H1 (cell line): ENCODE measurements around the gene THAP4. TPM values are rescaled to one million over a fixed set of nuclear protein-coding genes. Genes with fewer than 3 reads are reported as not detected.

Source experiments
- CTCF ChIA-PET: fragments of 300-600 bp; sonication (Branson Sonifier 250); formaldehyde crosslinking; loops from one replicate; lab custom pipeline; 2021; ENCODE audit not compliant: partially characterized antibody; lab: Charles Lee
- POLR2A ChIA-PET: fragments of 300-600 bp; sonication (Branson Sonifier 250); formaldehyde crosslinking; loops from one replicate; lab custom pipeline; 2021; ENCODE audit warnings: inconsistent platforms; ENCODE audit not compliant: partially characterized antibody; lab: Charles Lee
- DNase-seq, 2 experiments: peaks; one replicate each; pipeline versions ENCODE4 v3.0.0 to v3.0.0-alpha.2; 2010 to 2022; ENCODE audit warnings: low spot score in 2 of 2, low read depth in 1 of 2, mixed read lengths in 1 of 2
- FAIRE-seq: peaks from 2 replicates; lab custom pipeline; 2011; peaks lifted over from hg19 to GRCh38; lab: Jason Lieb, UNC
- H2AFZ ChIP-seq: 2 replicates; pipeline ENCODE4 v1.8.1; 2012; ENCODE audit warnings: low read length, inconsistent platforms
- H2AK5ac ChIP-seq: 2 replicates; pipeline ENCODE4 v1.6.1; 2013; ENCODE audit warnings: low read depth, low read length
- H2BK120ac ChIP-seq: replicated peaks from 2 replicates; pipeline ENCODE3; 2013; ENCODE audit warnings: low read depth, low read length, inconsistent platforms
- H2BK12ac ChIP-seq: 2 replicates; pipeline ENCODE4 v1.6.1; 2013; ENCODE audit warnings: low read depth, low read length
- H2BK15ac ChIP-seq: 2 replicates; pipeline ENCODE4 v1.6.1; 2013; ENCODE audit warnings: low read length
- H2BK20ac ChIP-seq: 2 replicates; pipeline ENCODE4 v1.6.1; 2013; ENCODE audit warnings: low read length
- H2BK5ac ChIP-seq: 2 replicates; pipeline ENCODE4 v1.6.1; 2013; ENCODE audit warnings: low read depth, low read length
- H3K14ac ChIP-seq: 2 replicates; pipeline ENCODE4 v1.6.1; 2013; ENCODE audit warnings: inconsistent platforms; ENCODE audit not compliant: insufficient read length
- H3K18ac ChIP-seq: 2 replicates; pipeline ENCODE4 v1.6.1; 2013; ENCODE audit warnings: low read length; ENCODE audit errors: extremely low read depth
- H3K23ac ChIP-seq: 2 replicates; pipeline ENCODE4 v1.6.1; 2013; ENCODE audit warnings: inconsistent platforms; ENCODE audit not compliant: insufficient read length
- H3K23me2 ChIP-seq: 2 replicates; pipeline ENCODE4 v1.6.1; 2013; ENCODE audit warnings: low read depth, low read length
- H3K27ac ChIP-seq: 2 replicates; pipeline ENCODE4 v1.6.1; 2011; ENCODE audit warnings: low read depth, low read length, inconsistent platforms
- H3K27me3 ChIP-seq, 4 experiments: replicated peaks in 1 of 4; 1 replicate in 1 of 4; 2 replicates in 3 of 4; pipeline versions ENCODE4 v1.6.1 to v1.8.1; 2011 to 2013; ENCODE audit warnings: low read length in 3 of 4, mild to moderate bottlenecking in 3 of 4, inconsistent platforms in 2 of 4, mixed read lengths in 2 of 4, moderate library complexity in 1 of 4; ENCODE audit not compliant: control insufficient read depth in 3 of 4, insufficient read depth in 3 of 4; ENCODE audit errors: extremely low read depth in 1 of 4
- H3K36me3 ChIP-seq, 4 experiments: 2 replicates each; pipeline versions ENCODE4 v1.6.1 to v1.8.1; 2011 to 2013; ENCODE audit warnings: mild to moderate bottlenecking in 4 of 4, low read length in 3 of 4, moderate library complexity in 2 of 4, control low read depth in 1 of 4, inconsistent platforms in 1 of 4; ENCODE audit not compliant: insufficient read depth in 4 of 4, control insufficient read depth in 2 of 4
- H3K4ac ChIP-seq: replicated peaks from 2 replicates; pipeline ENCODE3; 2013; ENCODE audit warnings: low read length, low read depth, mixed read lengths, inconsistent platforms; ENCODE audit not compliant: insufficient read length
- H3K4me1 ChIP-seq, 4 experiments: replicated peaks in 1 of 4; 1 replicate in 1 of 4; 2 replicates in 3 of 4; pipeline versions ENCODE4 v1.6.1 to v1.8.1; 2011 to 2013; ENCODE audit warnings: low read length in 3 of 4, inconsistent platforms in 2 of 4, mixed read lengths in 1 of 4; ENCODE audit not compliant: insufficient read depth in 4 of 4, control insufficient read depth in 3 of 4
- H3K4me2 ChIP-seq, 2 experiments: 2 replicates each; pipeline versions ENCODE4 v1.6.1 to v1.8.1; 2011 to 2013; ENCODE audit warnings: low read depth in 2 of 2, low read length in 2 of 2, control low read depth in 1 of 2, inconsistent platforms in 1 of 2, mild to moderate bottlenecking in 1 of 2; ENCODE audit not compliant: insufficient read depth in 1 of 2
- H3K4me3 ChIP-seq, 4 experiments: fragments of 200-600, 300-600 bp in 1 of 4; sonication (generic), shearing (Covaris generic), sonication (Bioruptor Twin) in 1 of 4; 2 replicates each; pipeline versions ENCODE4 v1.5.1 to v1.8.1; 2011 to 2016; ENCODE audit warnings: low read length in 4 of 4, low read depth in 3 of 4, control low read depth in 2 of 4, inconsistent platforms in 2 of 4, mild to moderate bottlenecking in 2 of 4, mixed read lengths in 1 of 4, moderate library complexity in 1 of 4; ENCODE audit not compliant: insufficient read depth in 2 of 4; ENCODE audit errors: extremely low read depth in 1 of 4
- H3K56ac ChIP-seq: replicated peaks from 2 replicates; pipeline ENCODE3; 2013; ENCODE audit warnings: low read depth, mild to moderate bottlenecking, mixed read lengths, low read length, inconsistent platforms; ENCODE audit not compliant: insufficient read length
- H3K79me1 ChIP-seq: 2 replicates; pipeline ENCODE4 v1.6.1; 2013; ENCODE audit warnings: low read depth, low read length, control low read depth
- H3K79me2 ChIP-seq, 2 experiments: 2 replicates each; pipeline versions ENCODE4 v1.6.1 to v1.8.1; 2012 to 2013; ENCODE audit warnings: low read length in 2 of 2, mild to moderate bottlenecking in 2 of 2, inconsistent platforms in 1 of 2; ENCODE audit not compliant: insufficient read depth in 2 of 2, control insufficient read depth in 1 of 2
- H3K9ac ChIP-seq, 4 experiments: replicated peaks in 1 of 4; 1 replicate in 1 of 4; 2 replicates in 3 of 4; pipeline versions ENCODE4 v1.6.1 to v1.8.1; 2011 to 2013; ENCODE audit warnings: low read depth in 3 of 4, low read length in 3 of 4, control low read depth in 2 of 4, mild to moderate bottlenecking in 2 of 4, moderate library complexity in 2 of 4, inconsistent platforms in 1 of 4; ENCODE audit errors: extremely low read depth in 1 of 4
- H3K9me3 ChIP-seq, 2 experiments: 2 replicates each; pipeline versions ENCODE4 v1.6.1 to v1.8.1; 2012 to 2013; ENCODE audit warnings: mild to moderate bottlenecking in 2 of 2, moderate library complexity in 2 of 2, control low read depth in 1 of 2, inconsistent platforms in 1 of 2, low read depth in 1 of 2, low read length in 1 of 2, mixed read lengths in 1 of 2; ENCODE audit not compliant: insufficient read depth in 2 of 2
- H4K20me1 ChIP-seq, 2 experiments: replicated peaks in 1 of 2; 2 replicates each; pipeline versions ENCODE3 to v1.8.1; 2011 to 2013; ENCODE audit warnings: inconsistent platforms in 2 of 2, low read length in 2 of 2, mild to moderate bottlenecking in 1 of 2; ENCODE audit not compliant: insufficient read depth in 2 of 2, control insufficient read depth in 1 of 2
- H4K5ac ChIP-seq: 2 replicates; pipeline ENCODE4 v1.6.1; 2013; ENCODE audit warnings: low read length, low read depth, mixed read lengths, inconsistent platforms; ENCODE audit not compliant: insufficient read length
- H4K8ac ChIP-seq: 2 replicates; pipeline ENCODE4 v1.8.0; 2013; ENCODE audit warnings: mild to moderate bottlenecking, moderate library complexity, low read length, inconsistent platforms; ENCODE audit not compliant: insufficient read depth; ENCODE audit errors: extremely low read depth
- H4K91ac ChIP-seq: replicated peaks from 2 replicates; pipeline ENCODE3; 2013; ENCODE audit warnings: low read length, mixed read lengths, inconsistent platforms; ENCODE audit not compliant: insufficient read length
- BACH1 ChIP-seq: IDR thresholded peaks from 2 replicates; pipeline ENCODE4 v1.6.1; 2012; ENCODE audit warnings: low read length, improper control_type of control experiment
- BRCA1 ChIP-seq: IDR thresholded peaks from 2 replicates; pipeline ENCODE4 v1.6.1; 2012; ENCODE audit warnings: low read depth, low read length, improper control_type of control experiment
- CHD1 ChIP-seq: IDR thresholded peaks from 2 replicates; pipeline ENCODE4 v1.6.1; 2012; ENCODE audit warnings: low read depth, low read length, improper control_type of control experiment
- E2F6 ChIP-seq: IDR thresholded peaks from 2 replicates; pipeline ENCODE4 v1.6.1; 2012; ENCODE audit warnings: inconsistent platforms
- FOSL1 ChIP-seq: IDR thresholded peaks from 2 replicates; pipeline ENCODE4 v1.6.1; 2011; ENCODE audit warnings: mild to moderate bottlenecking, low read depth, low read length, moderate library complexity; ENCODE audit not compliant: insufficient read depth
- NRF1 ChIP-seq: IDR thresholded peaks from 2 replicates; pipeline ENCODE4 v1.6.1; 2011; ENCODE audit warnings: mild to moderate bottlenecking, low read depth, low read length, improper control_type of control experiment
- POLR2AphosphoS5 ChIP-seq: IDR thresholded peaks from 2 replicates; pipeline ENCODE4 v1.6.1; 2011; ENCODE audit warnings: low read depth, low read length
- RXRA ChIP-seq: IDR thresholded peaks from 2 replicates; pipeline ENCODE4 v1.6.1; 2011; ENCODE audit warnings: low read depth, mild to moderate bottlenecking, low read length, moderate library complexity; ENCODE audit not compliant: insufficient read depth
- SIN3A ChIP-seq, 2 experiments: IDR thresholded peaks in 1 of 2; conservative IDR thresholded peaks in 1 of 2; 2 replicates each; pipeline ENCODE4 v1.6.1; 2011 to 2012; ENCODE audit warnings: low read length in 2 of 2, improper control_type of control experiment in 1 of 2, low read depth in 1 of 2, mild to moderate bottlenecking in 1 of 2
- SP4 ChIP-seq: IDR thresholded peaks from 2 replicates; pipeline ENCODE4 v1.6.1; 2012; ENCODE audit warnings: low read length, inconsistent platforms
- SRF ChIP-seq: IDR thresholded peaks from 2 replicates; pipeline ENCODE4 v1.6.1; 2011; ENCODE audit warnings: mild to moderate bottlenecking, low read depth, low read length, moderate library complexity
- SUZ12 ChIP-seq: fragments of 200-600 bp; sonication (generic); IDR thresholded peaks from 2 replicates; pipeline ENCODE4 v1.6.1; 2012; ENCODE audit warnings: mild to moderate bottlenecking, inconsistent platforms, low read length, moderate library complexity, mixed read lengths
- TBP ChIP-seq: IDR thresholded peaks from 2 replicates; pipeline ENCODE4 v1.6.1; 2011; ENCODE audit warnings: low read depth, low read length, improper control_type of control experiment
- TEAD4 ChIP-seq: IDR thresholded peaks from 2 replicates; pipeline ENCODE4 v1.6.1; 2012; ENCODE audit warnings: low read depth, low read length, inconsistent platforms, mixed read lengths
- ZNF274 ChIP-seq: IDR thresholded peaks from 2 replicates; pipeline ENCODE4 v1.7.0; 2012; ENCODE audit warnings: low read length, borderline replicate concordance; ENCODE audit errors: extremely low read depth
- WGBS, 2 experiments: shearing (Covaris generic) in 1 of 2; methylation state at CpG; one replicate each; pipeline versions ENCODE4 v1.1.6 to v1.1.7; 2013 to 2015; ENCODE audit warnings: low lambda C conversion rate in 2 of 2, mixed read lengths in 2 of 2, inconsistent platforms in 1 of 2, low coverage in 1 of 2, missing lambda C conversion rate in 1 of 2; ENCODE audit not compliant: insufficient replicate concordance in 2 of 2, insufficient coverage in 1 of 2, insufficient read length in 1 of 2; ENCODE audit errors: extremely low coverage in 1 of 2, missing lambda C conversion rate in 1 of 2; 5-methylcytosine and 5-hydroxymethylcytosine counted together
- polyA plus RNA-seq, 7 experiments: library from polyadenylated mRNA; depleted of rRNA in 3 of 7; stranded (reverse) in 5 of 7; unstranded in 2 of 7; fragments of >200 nt in 5 of 7; fragments of 200-250 nt in 2 of 7; gene quantifications; 1 replicate in 5 of 7; 2 replicates in 1 of 7; 4 replicates in 1 of 7; pipeline versions ENCODE4 v1.2.1 to v1.2.3, GENCODE V29; 2011 to 2013; ENCODE audit warnings: missing spikeins in 2 of 7, mixed read lengths in 2 of 7
- total RNA-seq: library from RNA; stranded (reverse); fragmentation: NEBNext Ultra II Directional; extraction: Animal tissue kit (Norgen Biotek cat#: 25700); gene quantifications from 2 replicates; pipeline ENCODE4 v1.2.1, GENCODE V29; 2021

THAP4 gene
- total and polyA plus RNA-seq, 2 of the 8 experiments (the other 6 are each of a cell fraction or from before 2014, with no cell fraction given): 78.9 to 83.6 TPM

GRCh38 chr2:241602720-241603119 is 34.2 kb downstream of the THAP4 start:
- H3K14ac ChIP-seq: no peak overlapping the region
- no peak overlapping the region for H4K91ac ChIP-seq
- no peak overlapping the region for H2AFZ ChIP-seq
- H3K9me3 ChIP-seq: no peaks in the 10 kb centered on the region
- H3K79me1 ChIP-seq: peaks cover 2% of the 10 kb centered on the region; the same call in 1 of the 2 replicates
- no peak overlapping the region for H3K4me2 ChIP-seq
- no peak overlapping the region for H3K4me3 ChIP-seq
- H2BK20ac ChIP-seq: no peak overlapping the region
- no peak overlapping the region for H3K27ac ChIP-seq
- no peak for FAIRE-seq
- no peak overlapping the region for H2BK12ac ChIP-seq
- no peaks in the 10 kb centered on the region for H3K23me2 ChIP-seq
- ChIA-PET CTCF (interaction anchor here (1.4 kb wide), 1 partner anchor 19 kb away, joined by 3 read pairs; no protein-coding TSS in a partner anchor), POLR2A (no interaction called here)
- no peak overlapping the region for H2BK5ac ChIP-seq
- H3K56ac ChIP-seq: no peak overlapping the region
- H3K9ac ChIP-seq: no peak overlapping the region
- no peak overlapping the region for H2BK120ac ChIP-seq
- no peak for DNase-seq
- no peaks in the 10 kb centered on the region for H3K4me1 ChIP-seq
- no peak overlapping the region for H2BK15ac ChIP-seq
- peaks cover 0 to 14% (median 4%) of the 10 kb centered on the region in 4 experiments; a peak in 7 of 8 replicates for H3K36me3 ChIP-seq
- no peak overlapping the region for H3K18ac ChIP-seq
- peaks cover 0 to 4% of the 10 kb centered on the region in 2 experiments for H4K20me1 ChIP-seq
- H3K27me3 ChIP-seq: no peaks in the 10 kb centered on the region
- no peak overlapping the region for H3K23ac ChIP-seq
- WGBS, 2 experiments: 96% methylated on average over 17 of the region's 17 CpGs; no CpG with 5 or more reads in 1 of the 2 experiments
- no peak overlapping the region for H4K5ac ChIP-seq
- no peaks in the 10 kb centered on the region for H3K79me2 ChIP-seq
- H4K8ac ChIP-seq: no peak overlapping the region
- no peak overlapping the region for H2AK5ac ChIP-seq
- H3K4ac ChIP-seq: no peak overlapping the region
- TF ChIP-seq BACH1: no peak
- TF ChIP-seq BRCA1: no peak
- no peak for TF ChIP-seq SP4
- TF ChIP-seq RXRA: no peak
- no peak for TF ChIP-seq ZNF274
- TF ChIP-seq POLR2AphosphoS5: no peak
- TF ChIP-seq CHD1: no peak
- no peak for TF ChIP-seq SIN3A (conservative IDR thresholded peaks at IDR 0.05 in 1 of 2, IDR thresholded peaks at IDR 0.05 in 1 of 2; ENCODE audit: low read depth in 1 of 2, low read length in 2 of 2)
- no peak for TF ChIP-seq TEAD4
- TF ChIP-seq E2F6: no peak
- no peak for TF ChIP-seq NRF1
- TF ChIP-seq TBP: no peak
- no peak for TF ChIP-seq FOSL1
- TF ChIP-seq SUZ12: no peak
- no peak for TF ChIP-seq SRF
